Astrocyte (in vitro differentiated cells and primary cell): ENCODE measurements around the gene CCR4.

Source experiments
- CTCF ChIP-seq: IDR thresholded peaks from 2 replicates; pipeline ENCODE4 v1.5.1; 2011; ENCODE audit warnings: low read depth, mild to moderate bottlenecking, inconsistent platforms, low read length, moderate library complexity; ENCODE audit not compliant: insufficient read depth
- EZH2 ChIP-seq: IDR thresholded peaks from 2 replicates; pipeline ENCODE4 v1.6.1; 2012; ENCODE audit warnings: mild to moderate bottlenecking, low read length, inconsistent platforms; ENCODE audit not compliant: insufficient read depth

- TF ChIP-seq CTCF (no peak), EZH2 (no peak)
Measured at GRCh38 chr3:32946973-32947788, 4.3 kb upstream of the CCR4 start.
